Stimulated activated CD4-positive, alpha-beta T cell treated with anti-CD3 and anti-CD28 coated beads, Interleukin-12 subunit alpha, Interleukin-12 subunit beta, amount 100 ng/mL, for 24 hours (primary cell): Measurements from ENCODE around the gene HBP1.
"Not testable (repeated sequence)": the region's sequence is repeated elsewhere in the genome, so short reads cannot be mapped to it uniquely, and the experiment has no call there.

ENCODE experiments used
- DNase-seq, 2 experiments: peaks; one replicate each; pipeline ENCODE4 v3.0.0-alpha.2; 2020; ENCODE audit warnings: low read depth in 2 of 2

The HBP1 gene

GRCh38 chr7:107168233-107169119, at the start of gene HBP1:
HBP1 (plus strand) TSS chr7:107169003; CDS start chr7:107179894, 10,891 bp downstream.
- DNase-seq = peak; percentile 95 to 96

- no peak for DNase-seq
These were observed 49.3 kb upstream of the HBP1 start for GRCh38 chr7:107119376-107120105.

- no peak for DNase-seq
These were observed 46.3 kb upstream of the HBP1 start for GRCh38 chr7:107122486-107122911.

- DNase-seq = no peak
These were observed 45.4 kb upstream of the HBP1 start for GRCh38 chr7:107123392-107123791.

GRCh38 chr7:107125475-107125874, 43.3 kb upstream of the HBP1 start:
- no peak for DNase-seq

GRCh38 chr7:107128217-107128616, 40.6 kb upstream of the HBP1 start:
- DNase-seq = no peak

- no peak for DNase-seq
These were observed 40.1 kb upstream of the HBP1 start for GRCh38 chr7:107128748-107129147.

- DNase-seq = no peak
These were observed 38.1 kb upstream of the HBP1 start for GRCh38 chr7:107130487-107131220.

GRCh38 chr7:107133396-107133795, 35.4 kb upstream of the HBP1 start:
- no peak for DNase-seq

- DNase-seq = no peak
These were observed 29.9 kb upstream of the HBP1 start for GRCh38 chr7:107138696-107139420.

GRCh38 chr7:107143875-107144274, 24.9 kb upstream of the HBP1 start:
- not testable (repeated sequence) for DNase-seq

- DNase-seq = no peak
These were observed 23.6 kb upstream of the HBP1 start for GRCh38 chr7:107145067-107145838.

- DNase-seq = no peak
These were observed 21.1 kb upstream of the HBP1 start for GRCh38 chr7:107147464-107148393.

GRCh38 chr7:107148721-107149120, 20.1 kb upstream of the HBP1 start:
- no peak for DNase-seq

GRCh38 chr7:107149863-107150262, 18.9 kb upstream of the HBP1 start:
- DNase-seq = no peak

- peak; percentile 58 to 69 for DNase-seq
These were observed 18.3 kb upstream of the HBP1 start for GRCh38 chr7:107150375-107151073.

- no peak for DNase-seq
These were observed 17.3 kb upstream of the HBP1 start for GRCh38 chr7:107151538-107151937.

GRCh38 chr7:107152011-107152410, 16.8 kb upstream of the HBP1 start:
- DNase-seq = no peak

GRCh38 chr7:107154826-107155225, 14.0 kb upstream of the HBP1 start:
- DNase-seq = no peak
